Right lobe of liver (tissue), 4 donors: ENCODE results near the gene PIEZO2.
"Not testable (repeated sequence)": the region's sequence is repeated elsewhere in the genome, so short reads cannot be mapped to it uniquely, and the experiment has no call there.

Experiments
- POLR2A ChIP-seq: fragments of 450-650 bp; IDR thresholded peaks from one replicate; pipeline ENCODE4 v1.6.1; 2017; ENCODE audit warnings: antibody characterized with exemption, mild to moderate bottlenecking
- TF ChIP-seq, protein P1 (sequence below), 4 donors: fragments of 200-600 bp in 3 of 4; fragments of 450-650 bp in 1 of 4; IDR thresholded peaks; one replicate each; pipeline versions ENCODE4 v1.5.1 to v1.8.0; 2016 to 2022; ENCODE audit warnings: antibody characterized with exemption in 4 of 4, mild to moderate bottlenecking in 2 of 4
- donor health status: DM: no; HTN: no; CAD: no.
- donor health status: DM: no; HTN: no; CAD: no.
- donor health status: DM: no; HTN: yes; CAD: no.

DNA sequence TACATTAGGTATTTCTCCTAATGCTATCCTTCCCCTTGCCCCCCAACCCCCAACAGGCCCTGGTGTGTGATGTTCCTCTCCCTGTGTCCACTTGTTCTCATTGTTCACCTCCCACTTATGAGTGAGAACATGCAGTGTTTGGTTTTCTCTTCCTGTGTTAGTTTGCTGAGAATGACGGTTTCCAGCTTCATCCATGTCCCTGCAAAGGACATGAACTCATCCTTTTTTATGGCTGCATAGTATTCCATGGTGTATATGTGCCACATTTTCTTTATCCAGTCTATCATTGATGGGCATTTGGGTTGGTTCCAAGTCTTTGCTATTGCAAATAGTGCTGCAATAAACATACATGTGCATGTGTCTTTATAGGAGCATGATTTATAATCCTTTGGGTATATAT is 32.3 kb upstream of the PIEZO2 start:
- not testable (repeated sequence) for TF ChIP-seq POLR2A
- TF ChIP-seq, protein P1, sequence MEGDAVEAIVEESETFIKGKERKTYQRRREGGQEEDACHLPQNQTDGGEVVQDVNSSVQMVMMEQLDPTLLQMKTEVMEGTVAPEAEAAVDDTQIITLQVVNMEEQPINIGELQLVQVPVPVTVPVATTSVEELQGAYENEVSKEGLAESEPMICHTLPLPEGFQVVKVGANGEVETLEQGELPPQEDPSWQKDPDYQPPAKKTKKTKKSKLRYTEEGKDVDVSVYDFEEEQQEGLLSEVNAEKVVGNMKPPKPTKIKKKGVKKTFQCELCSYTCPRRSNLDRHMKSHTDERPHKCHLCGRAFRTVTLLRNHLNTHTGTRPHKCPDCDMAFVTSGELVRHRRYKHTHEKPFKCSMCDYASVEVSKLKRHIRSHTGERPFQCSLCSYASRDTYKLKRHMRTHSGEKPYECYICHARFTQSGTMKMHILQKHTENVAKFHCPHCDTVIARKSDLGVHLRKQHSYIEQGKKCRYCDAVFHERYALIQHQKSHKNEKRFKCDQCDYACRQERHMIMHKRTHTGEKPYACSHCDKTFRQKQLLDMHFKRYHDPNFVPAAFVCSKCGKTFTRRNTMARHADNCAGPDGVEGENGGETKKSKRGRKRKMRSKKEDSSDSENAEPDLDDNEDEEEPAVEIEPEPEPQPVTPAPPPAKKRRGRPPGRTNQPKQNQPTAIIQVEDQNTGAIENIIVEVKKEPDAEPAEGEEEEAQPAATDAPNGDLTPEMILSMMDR (IDR thresholded peaks at IDR 0.05), result not testable (repeated sequence)
